CD14-positive monocyte (primary cell): ENCODE measurements around the gene LCNL1. TPM values are rescaled to one million over a fixed set of nuclear protein-coding genes. Genes with fewer than 3 reads are reported as not detected.

Experiments
- DNase-seq, 3 donors: peaks; one replicate each; pipeline ENCODE4 v3.0.0-alpha.2; 2011 to 2022
- H2AFZ ChIP-seq: 2 replicates; pipeline ENCODE4 v1.6.0; 2012; ENCODE audit warnings: mild to moderate bottlenecking, low read depth, low read length, inconsistent platforms; ENCODE audit not compliant: insufficient read depth, poor library complexity, severe bottlenecking
- H3K27ac ChIP-seq, 2 donors: 1 replicate in 1 of 2; 2 replicates in 1 of 2; pipeline ENCODE4 v1.5.1; 2012 to 2013; ENCODE audit warnings: low read length in 2 of 2, control low read depth in 1 of 2, inconsistent platforms in 1 of 2, low read depth in 1 of 2, mild to moderate bottlenecking in 1 of 2
- H3K27me3 ChIP-seq, 2 donors: one replicate each; pipeline versions ENCODE4 v1.6.0 to v1.6.1; 2011 to 2013; ENCODE audit warnings: low read length in 2 of 2; ENCODE audit not compliant: control insufficient read depth in 2 of 2, insufficient read depth in 2 of 2
- H3K36me3 ChIP-seq, 2 donors: replicated peaks in 1 of 2; 1 replicate in 1 of 2; 2 replicates in 1 of 2; pipeline versions ENCODE4 v1.5.1 to v1.6.1; 2012 to 2013; ENCODE audit warnings: low read length in 2 of 2, control low read depth in 1 of 2, inconsistent platforms in 1 of 2, mild to moderate bottlenecking in 1 of 2; ENCODE audit not compliant: insufficient read depth in 2 of 2, control insufficient read depth in 1 of 2
- H3K4me1 ChIP-seq, 2 donors: 1 replicate in 1 of 2; 2 replicates in 1 of 2; pipeline versions ENCODE4 v1.5.1 to v1.6.1; 2012 to 2013; ENCODE audit warnings: low read length in 2 of 2, control low read depth in 1 of 2, inconsistent platforms in 1 of 2, mild to moderate bottlenecking in 1 of 2, moderate library complexity in 1 of 2; ENCODE audit not compliant: insufficient read depth in 2 of 2, control insufficient read depth in 1 of 2
- H3K4me2 ChIP-seq: replicated peaks from 2 replicates; pipeline ENCODE3; 2012; ENCODE audit warnings: low read length, moderate library complexity, mild to moderate bottlenecking; ENCODE audit not compliant: poor library complexity, severe bottlenecking; ENCODE audit errors: extremely low read depth
- H3K4me3 ChIP-seq, 3 experiments: fragments of 200-600 bp in 1 of 3; sonication (generic) in 1 of 3; replicated peaks in 1 of 3; 1 replicate in 2 of 3; 2 replicates in 1 of 3; pipeline ENCODE4 v1.5.1; 2011 to 2013; ENCODE audit warnings: low read length in 3 of 3, mild to moderate bottlenecking in 3 of 3, control low read depth in 2 of 3, low read depth in 2 of 3, inconsistent platforms in 1 of 3, moderate library complexity in 1 of 3
- H3K79me2 ChIP-seq: 2 replicates; pipeline ENCODE4 v1.6.0; 2012; ENCODE audit warnings: mild to moderate bottlenecking, control low read depth, inconsistent platforms, low read length, moderate library complexity; ENCODE audit not compliant: insufficient read depth
- H3K9ac ChIP-seq: 2 replicates; pipeline ENCODE4 v1.6.0; 2017; ENCODE audit warnings: low read length, mild to moderate bottlenecking; ENCODE audit not compliant: insufficient read depth, poor library complexity, severe bottlenecking
- H3K9me3 ChIP-seq, 2 donors: replicated peaks in 1 of 2; 1 replicate in 1 of 2; 2 replicates in 1 of 2; pipeline versions ENCODE4 v1.5.1 to v1.6.1; 2012 to 2013; ENCODE audit warnings: low read length in 2 of 2, control low read depth in 1 of 2; ENCODE audit not compliant: control insufficient read depth in 1 of 2, insufficient read depth in 1 of 2
- H4K20me1 ChIP-seq: 2 replicates; pipeline ENCODE4 v1.6.0; 2012; ENCODE audit warnings: mild to moderate bottlenecking, low read length, control low read depth, moderate library complexity; ENCODE audit not compliant: insufficient read depth
- H3K27ac Mint-ChIP-seq, 7 donors: one replicate each; pipeline ENCODE4 v1.8.0; 2020; ENCODE audit warnings: mild to moderate bottlenecking in 7 of 7, mixed read lengths in 7 of 7, moderate library complexity in 6 of 7, inconsistent platforms in 2 of 7
- H3K27me3 Mint-ChIP-seq, 3 donors: one replicate each; pipeline ENCODE4 v1.8.0; 2021 to 2022; ENCODE audit warnings: low read depth in 3 of 3, mild to moderate bottlenecking in 3 of 3, mixed read lengths in 3 of 3, moderate library complexity in 3 of 3, inconsistent platforms in 1 of 3
- H3K36me3 Mint-ChIP-seq, 2 donors: one replicate each; pipeline ENCODE4 v1.8.0; 2020; ENCODE audit warnings: mixed read lengths in 2 of 2, inconsistent platforms in 1 of 2, mild to moderate bottlenecking in 1 of 2
- H3K4me1 Mint-ChIP-seq: one replicate; pipeline ENCODE4 v1.8.0; 2020; ENCODE audit warnings: mild to moderate bottlenecking, mixed read lengths
- H3K4me3 Mint-ChIP-seq, 2 donors: one replicate each; pipeline ENCODE4 v1.8.0; 2020; ENCODE audit warnings: mild to moderate bottlenecking in 2 of 2, mixed read lengths in 2 of 2, moderate library complexity in 1 of 2
- H3K9me3 Mint-ChIP-seq, 7 donors: one replicate each; pipeline ENCODE4 v1.8.0; 2020 to 2022; ENCODE audit warnings: mixed read lengths in 7 of 7, mild to moderate bottlenecking in 6 of 7, moderate library complexity in 6 of 7, inconsistent platforms in 2 of 7
- WGBS: methylation state at CpG from one replicate; pipeline ENCODE4 v1.1.5; 2013; ENCODE audit warnings: missing lambda C conversion rate; ENCODE audit not compliant: insufficient coverage; 5-methylcytosine and 5-hydroxymethylcytosine counted together
- intact Hi-C, 2 donors: fragments of 100-400 bp; cut with micrococcal nuclease; formaldehyde crosslinking; loops; one replicate each; pipeline versions ENCODE4 v1.15.0 to v1.15.1; 2023
- polyA plus RNA-seq, 3 donors: library from polyadenylated mRNA; depleted of rRNA in 1 of 3; unstranded in 2 of 3; stranded (reverse) in 1 of 3; fragments of 300-500 nt in 2 of 3; fragments of >200 nt in 1 of 3; fragmentation: Illumina TruSeq in 2 of 3; gene quantifications; 1 replicate in 2 of 3; 2 replicates in 1 of 3; pipeline ENCODE4 v1.2.3, GENCODE V29; 2012 to 2021
- TF ChIP-seq, protein P1 (sequence below): fragments of 200-600 bp; IDR thresholded peaks from one replicate; pipeline ENCODE4 v1.8.0; 2022; ENCODE audit warnings: antibody characterized with exemption, mild to moderate bottlenecking

The LCNL1 gene
- polyA plus RNA-seq, 3 donors: 0.04 TPM; not detected in 2

DNA sequence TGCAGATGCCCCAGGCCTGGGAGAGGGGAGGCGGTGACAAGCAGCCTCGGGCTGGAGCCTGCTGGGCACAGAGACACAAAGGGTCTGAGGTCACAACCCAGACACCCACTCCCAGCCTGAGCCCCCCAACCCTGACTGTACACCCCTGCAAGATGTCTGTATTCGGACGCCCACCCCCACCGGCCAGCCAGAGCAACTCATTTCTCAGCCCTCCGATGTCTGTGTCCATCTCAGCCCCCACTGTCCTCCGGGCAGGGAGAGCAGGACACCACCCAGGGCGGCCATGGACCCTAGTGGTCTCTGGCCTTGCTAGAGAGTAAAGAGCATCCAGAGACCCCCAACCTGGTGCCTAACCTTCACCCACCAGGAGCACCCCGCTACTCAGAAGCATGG, 26.9 kb upstream of the LCNL1 start:
- Histone ChIP-seq H3K4me1 (no peaks in the 10 kb centered on the region), H4K20me1 (no peaks in the 10 kb centered on the region), H3K36me3 (no peaks in the 10 kb centered on the region), H2AFZ (no peak overlapping the region), H3K9me3 (no peaks in the 10 kb centered on the region), H3K4me3 (no peak overlapping the region), H3K27ac (no peak overlapping the region), H3K27me3 (no peaks in the 10 kb centered on the region), H3K4me2 (no peak overlapping the region), H3K9ac (no peak overlapping the region), H3K79me2 (no peaks in the 10 kb centered on the region)
- Mint-ChIP-seq H3K36me3 (no peaks in the 10 kb centered on the region), H3K27me3 (peaks cover 0 to 7% (median 2%) of the 10 kb centered on the region in 3 donors), H3K27ac (no peak overlapping the region), H3K4me3 (no peak overlapping the region), H3K4me1 (no peaks in the 10 kb centered on the region), H3K9me3 (peaks cover 0 to 5% (median 3%) of the 10 kb centered on the region in 7 donors)
- 92% methylated on average over 9 of the region's 9 CpGs for WGBS
- TF ChIP-seq, protein P1, sequence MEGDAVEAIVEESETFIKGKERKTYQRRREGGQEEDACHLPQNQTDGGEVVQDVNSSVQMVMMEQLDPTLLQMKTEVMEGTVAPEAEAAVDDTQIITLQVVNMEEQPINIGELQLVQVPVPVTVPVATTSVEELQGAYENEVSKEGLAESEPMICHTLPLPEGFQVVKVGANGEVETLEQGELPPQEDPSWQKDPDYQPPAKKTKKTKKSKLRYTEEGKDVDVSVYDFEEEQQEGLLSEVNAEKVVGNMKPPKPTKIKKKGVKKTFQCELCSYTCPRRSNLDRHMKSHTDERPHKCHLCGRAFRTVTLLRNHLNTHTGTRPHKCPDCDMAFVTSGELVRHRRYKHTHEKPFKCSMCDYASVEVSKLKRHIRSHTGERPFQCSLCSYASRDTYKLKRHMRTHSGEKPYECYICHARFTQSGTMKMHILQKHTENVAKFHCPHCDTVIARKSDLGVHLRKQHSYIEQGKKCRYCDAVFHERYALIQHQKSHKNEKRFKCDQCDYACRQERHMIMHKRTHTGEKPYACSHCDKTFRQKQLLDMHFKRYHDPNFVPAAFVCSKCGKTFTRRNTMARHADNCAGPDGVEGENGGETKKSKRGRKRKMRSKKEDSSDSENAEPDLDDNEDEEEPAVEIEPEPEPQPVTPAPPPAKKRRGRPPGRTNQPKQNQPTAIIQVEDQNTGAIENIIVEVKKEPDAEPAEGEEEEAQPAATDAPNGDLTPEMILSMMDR: no peak
- intact Hi-C loops: no loop called here
- no peak for DNase-seq

DNA sequence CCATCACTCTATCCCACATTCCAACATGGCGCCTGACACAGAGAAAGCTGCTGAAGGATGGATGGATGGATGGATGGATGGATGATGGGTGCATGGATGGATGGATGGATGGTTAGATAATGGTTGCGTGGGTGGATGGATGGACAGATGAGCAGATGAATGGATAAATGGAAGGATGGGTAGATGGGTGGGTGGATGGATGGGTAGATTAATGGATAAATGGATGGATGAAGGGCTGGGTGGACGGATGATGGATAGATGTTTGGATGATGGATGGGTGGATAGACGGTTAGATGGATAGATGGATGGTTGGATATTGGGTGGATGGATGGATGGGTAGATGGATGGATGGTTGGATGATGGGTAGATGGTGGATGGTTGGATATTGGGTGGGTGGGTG, 26.2 kb upstream of the LCNL1 start:
- Histone ChIP-seq H3K9me3 (no peaks in the 10 kb centered on the region), H3K9ac (no peak overlapping the region), H3K79me2 (no peaks in the 10 kb centered on the region), H4K20me1 (no peaks in the 10 kb centered on the region), H3K4me3 (no peak overlapping the region), H3K36me3 (no peaks in the 10 kb centered on the region), H3K27me3 (no peaks in the 10 kb centered on the region), H3K27ac (no peak overlapping the region), H3K4me1 (no peaks in the 10 kb centered on the region), H2AFZ (no peak overlapping the region), H3K4me2 (no peak overlapping the region)
- H3K27ac Mint-ChIP-seq: no peak overlapping the region
- peaks cover 0 to 8% (median 2%) of the 10 kb centered on the region in 3 donors for H3K27me3 Mint-ChIP-seq
- no peak for DNase-seq
- TF ChIP-seq, protein P1: no peak
- WGBS: 95% methylated on average over 3 of the region's 4 CpGs
- H3K9me3 Mint-ChIP-seq: peaks cover 0 to 5% (median 3%) of the 10 kb centered on the region in 7 donors
- H3K4me1 Mint-ChIP-seq: no peaks in the 10 kb centered on the region
- intact Hi-C loops: no loop called here
- no peaks in the 10 kb centered on the region for H3K36me3 Mint-ChIP-seq
- H3K4me3 Mint-ChIP-seq: no peak overlapping the region
